Lung microvascular endothelial cell (primary cell): ENCODE measurements around the gene LCE7A. TPM values are rescaled to one million over a fixed set of nuclear protein-coding genes. Genes with fewer than 3 reads are reported as not detected.

Source experiments
- DNase-seq, 2 donors: peaks; one replicate each; pipeline versions ENCODE4 v3.0.0 to v3.0.0-alpha.2; 2010; ENCODE audit warnings: low read depth in 2 of 2
- total RNA-seq: library from RNA; depleted of rRNA; stranded (reverse); fragments of >200 nt; gene quantifications from 2 replicates; pipeline ENCODE4 v1.2.1, GENCODE V29; 2014

The LCE7A gene
- total RNA-seq, 1 donor from 2014 or later, result not detected

- no peak for DNase-seq
These were observed 20.5 kb downstream of the LCE7A start for GRCh38 chr1:152880316-152880715.

- no peak for DNase-seq
These were observed 21.1 kb downstream of the LCE7A start for GRCh38 chr1:152880907-152881306.

GRCh38 chr1:152884085-152884484 lies 24.3 kb downstream of the LCE7A start:
- no peak for DNase-seq

- DNase-seq, result no peak
These were observed 24.7 kb downstream of the LCE7A start for GRCh38 chr1:152884506-152884905.

- DNase-seq, result no peak
These were observed 25.3 kb downstream of the LCE7A start for GRCh38 chr1:152884966-152885624.

- DNase-seq, result no peak
These were observed 26.3 kb downstream of the LCE7A start for GRCh38 chr1:152886085-152886484.

GRCh38 chr1:152886758-152887409 lies 27.1 kb downstream of the LCE7A start:
- DNase-seq, result no peak

- DNase-seq, result no peak
These were observed 28.3 kb downstream of the LCE7A start for GRCh38 chr1:152888126-152888525.

- no peak for DNase-seq
These were observed 39.2 kb downstream of the LCE7A start for GRCh38 chr1:152899027-152899426.

- DNase-seq, result no peak
These were observed 40.1 kb downstream of the LCE7A start for GRCh38 chr1:152899883-152900282.

GRCh38 chr1:152901631-152902030 lies 41.8 kb downstream of the LCE7A start:
- no peak for DNase-seq

GRCh38 chr1:152902636-152903035 lies 42.8 kb downstream of the LCE7A start:
- DNase-seq, result no peak

GRCh38 chr1:152904688-152905440 lies 45.1 kb downstream of the LCE7A start:
- no peak for DNase-seq

GRCh38 chr1:152906023-152906565 lies 46.3 kb downstream of the LCE7A start:
- no peak for DNase-seq

- DNase-seq, result no peak
These were observed 48.1 kb downstream of the LCE7A start, which contains the start of gene IVL for GRCh38 chr1:152907686-152908601. Gene IVL, plus strand, starts transcription at chr1:152908546. Its CDS starts 1,252 bp downstream, at chr1:152909798.

GRCh38 chr1:152909206-152909605 lies 49.4 kb downstream of the LCE7A start:
- DNase-seq, result no peak

Other genes with a start within 250 kb of the LCE7A start
- not detected in 2 replicates for gene LCE3B, start 246.2 kb upstream of the LCE7A start, total RNA-seq
- gene LCE3A, start 236.9 kb upstream of the LCE7A start, total RNA-seq, result not detected in 2 replicates
- gene LCE2D, start 196.6 kb upstream of the LCE7A start, total RNA-seq, result not detected in 2 replicates
- gene LCE2C, start 184.7 kb upstream of the LCE7A start, total RNA-seq, result not detected in 2 replicates
- gene LCE2B, start 173.9 kb upstream of the LCE7A start, total RNA-seq, result not detected in 2 replicates
- gene LCE2A, start 161.7 kb upstream of the LCE7A start, total RNA-seq, result not detected in 2 replicates
- not detected in 2 replicates for gene LCE4A, start 151.8 kb upstream of the LCE7A start, total RNA-seq
- not detected in 2 replicates for gene KPRP, start 102.0 kb upstream of the LCE7A start, total RNA-seq
- not detected in 2 replicates for gene LCE1F, start 84.9 kb upstream of the LCE7A start, total RNA-seq
- not detected in 2 replicates for gene LCE1E, start 73.7 kb upstream of the LCE7A start, total RNA-seq
- not detected in 2 replicates for gene LCE1D, start 63.3 kb upstream of the LCE7A start, total RNA-seq
- gene LCE1C, start 53.3 kb upstream of the LCE7A start, total RNA-seq, result not detected in 2 replicates
- gene LCE1B, start 48.0 kb upstream of the LCE7A start, total RNA-seq, result not detected in 2 replicates
- not detected in 2 replicates for gene LCE1A, start 32.5 kb upstream of the LCE7A start, total RNA-seq
- gene LCE6A, start 17.1 kb upstream of the LCE7A start, total RNA-seq, result not detected in 2 replicates
- not detected in 2 replicates for gene SMCP, start 18.3 kb downstream of the LCE7A start, total RNA-seq
- not detected in 2 replicates for gene IVL, start 48.5 kb downstream of the LCE7A start, total RNA-seq
- not detected in 2 replicates for gene SPRR5, start 87.2 kb downstream of the LCE7A start, total RNA-seq
- gene SPRR4, start 110.7 kb downstream of the LCE7A start, total RNA-seq, result not detected in 2 replicates
- not detected in 2 replicates for gene SPRR1A, start 124.1 kb downstream of the LCE7A start, total RNA-seq
- gene SPRR3, start 141.8 kb downstream of the LCE7A start, total RNA-seq, result not detected in 2 replicates
- not detected in 2 replicates for gene SPRR1B, start 171.2 kb downstream of the LCE7A start, total RNA-seq
- gene SPRR2D, start 181.1 kb downstream of the LCE7A start, total RNA-seq, result not detected in 2 replicates
- gene SPRR2A, start 197.5 kb downstream of the LCE7A start, total RNA-seq, result not detected in 2 replicates
- not detected in 2 replicates for gene SPRR2B, start 211.6 kb downstream of the LCE7A start, total RNA-seq
- not detected in 2 replicates for gene SPRR2E, start 234.5 kb downstream of the LCE7A start, total RNA-seq